HG03378 (cell line): ENCODE measurements around the gene ALPK3.

Experiments
- ATAC-seq: cut with Tn5 transposase; IDR thresholded peaks from one replicate; pipeline ENCODE4 v1.9.1; 2021; ENCODE audit warnings: mild to moderate bottlenecking, moderate library complexity; ENCODE audit not compliant: unreplicated experiment

The ALPK3 gene

GRCh38 chr15:84889991-84890669 lies 73.0 kb downstream of the ALPK3 start:
- ATAC-seq: no peak

GRCh38 chr15:84890670-84891162 lies 73.6 kb downstream of the ALPK3 start:
- ATAC-seq: no peak

DNA sequence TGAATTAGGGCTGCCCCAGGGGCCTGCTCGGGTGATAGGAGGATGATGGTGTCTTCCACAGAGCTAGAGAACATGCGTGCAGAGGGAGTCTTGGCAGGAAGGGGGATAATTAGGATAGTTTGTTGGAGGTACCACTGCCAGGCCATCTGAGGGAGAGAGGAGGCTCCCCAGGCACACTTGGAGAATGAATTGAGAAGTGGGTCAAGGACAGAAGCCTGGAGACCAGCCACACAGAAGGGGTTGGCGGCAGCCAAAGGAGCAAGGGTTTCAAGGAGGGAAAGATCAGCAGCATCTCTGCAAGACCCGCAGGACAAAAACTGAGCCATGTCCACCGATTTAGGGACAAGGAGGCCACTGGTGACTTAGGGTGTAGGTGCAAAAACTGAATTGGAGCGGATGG lies 74.2 kb downstream of the ALPK3 start:
- ATAC-seq: no peak

DNA sequence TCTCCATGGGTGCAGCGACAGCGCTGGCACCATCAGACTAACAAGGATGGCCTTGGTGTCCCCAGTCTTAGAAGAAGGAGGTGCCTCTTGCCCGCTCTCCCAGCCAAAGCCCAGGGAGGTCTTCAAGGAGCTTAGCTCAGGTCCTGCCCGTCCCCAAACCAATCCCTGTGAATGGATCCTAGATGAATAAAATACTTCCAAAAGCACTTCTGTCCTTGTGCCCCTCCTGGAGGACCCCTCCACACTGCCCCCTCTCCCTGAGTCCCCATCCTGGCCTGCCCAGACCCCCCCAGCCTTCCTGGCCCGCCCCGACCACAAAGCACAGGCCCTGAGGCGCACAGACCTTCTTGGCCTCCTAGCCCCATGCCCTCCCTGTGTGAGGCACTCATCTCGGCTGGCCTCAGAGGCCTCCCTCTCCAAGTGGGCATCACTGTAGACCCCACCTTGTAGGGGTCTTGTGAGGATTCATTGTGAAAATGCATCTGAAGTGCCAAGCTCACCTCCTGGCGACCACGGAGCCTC lies 75.7 kb downstream of the ALPK3 start:
- ATAC-seq: no peak

DNA sequence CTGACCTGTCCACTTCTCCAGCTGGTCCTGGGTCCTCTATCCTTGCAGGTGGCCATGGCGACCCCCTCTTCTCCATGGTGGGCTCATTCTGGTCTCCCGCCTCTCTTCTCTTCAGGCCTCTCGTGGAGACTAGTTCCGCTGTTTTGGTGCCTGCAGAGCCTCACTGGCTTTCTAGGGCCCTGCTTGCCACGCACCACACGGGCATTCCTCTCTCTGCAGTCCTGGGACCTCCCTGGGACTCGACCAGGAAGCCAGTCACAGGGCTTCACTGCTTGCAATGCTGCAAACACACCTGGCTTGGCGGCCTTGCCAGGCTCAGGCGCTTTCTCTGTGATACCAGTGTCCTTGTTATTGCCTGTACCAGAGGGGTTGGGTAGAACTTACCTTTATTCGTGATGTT lies 76.5 kb downstream of the ALPK3 start:
- no peak for ATAC-seq

DNA sequence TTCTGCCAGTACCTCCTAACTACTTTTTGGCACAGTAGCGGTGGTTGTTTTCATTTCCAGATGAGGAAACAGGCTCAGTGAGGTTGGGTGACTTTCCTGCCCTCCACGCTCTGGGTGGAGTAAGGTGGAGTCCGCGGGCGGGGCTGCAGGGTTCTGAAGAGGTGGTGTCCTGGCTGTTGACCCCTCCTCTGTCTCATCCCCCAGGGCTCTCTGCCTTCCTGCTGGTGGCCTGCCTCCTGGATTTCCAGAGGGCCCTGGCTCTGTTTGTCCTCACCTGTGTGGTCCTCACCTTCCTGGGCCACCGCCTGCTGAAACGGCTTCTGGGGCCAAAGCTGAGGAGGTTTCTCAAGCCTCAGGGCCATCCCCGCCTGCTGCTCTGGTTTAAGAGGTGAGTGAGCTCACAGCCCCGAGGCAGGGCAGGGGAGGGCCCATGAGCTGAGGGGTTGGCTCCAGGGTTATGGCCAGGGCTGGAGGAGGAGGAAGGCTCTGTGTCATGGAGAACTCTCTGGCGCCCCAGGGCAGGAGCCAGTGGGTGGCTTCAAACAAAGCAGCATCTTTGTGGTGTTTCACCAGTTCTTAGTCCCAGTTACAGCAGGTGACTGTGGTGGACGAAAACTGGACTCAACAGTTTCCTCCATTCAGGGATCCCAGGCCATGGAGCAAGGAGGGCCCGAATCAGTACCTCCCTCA lies 77.7 kb downstream of the ALPK3 start:
- ATAC-seq: no peak

GRCh38 chr15:84898761-84899160 lies 81.6 kb downstream of the ALPK3 start:
- no peak for ATAC-seq

DNA sequence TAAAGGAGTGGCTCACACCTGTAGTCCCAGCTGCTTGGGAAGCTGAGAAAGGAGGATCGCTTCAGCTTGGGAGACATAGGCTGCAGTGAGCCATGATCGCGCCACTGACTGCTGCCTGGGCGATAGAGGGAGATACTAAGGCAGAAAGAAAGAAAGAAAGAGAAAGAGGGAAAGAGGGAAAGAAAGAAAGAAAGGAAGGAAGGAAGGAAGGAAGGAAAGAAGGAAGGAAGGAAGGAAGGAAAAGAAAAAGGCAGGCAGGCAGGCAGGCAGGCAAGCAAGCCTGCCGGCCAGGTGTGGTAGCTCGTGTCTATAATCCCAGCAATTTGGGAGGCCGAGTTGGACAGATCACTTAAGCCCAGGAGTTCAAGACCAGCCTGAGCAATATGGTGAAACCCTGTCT lies 82.6 kb downstream of the ALPK3 start:
- no peak for ATAC-seq

DNA sequence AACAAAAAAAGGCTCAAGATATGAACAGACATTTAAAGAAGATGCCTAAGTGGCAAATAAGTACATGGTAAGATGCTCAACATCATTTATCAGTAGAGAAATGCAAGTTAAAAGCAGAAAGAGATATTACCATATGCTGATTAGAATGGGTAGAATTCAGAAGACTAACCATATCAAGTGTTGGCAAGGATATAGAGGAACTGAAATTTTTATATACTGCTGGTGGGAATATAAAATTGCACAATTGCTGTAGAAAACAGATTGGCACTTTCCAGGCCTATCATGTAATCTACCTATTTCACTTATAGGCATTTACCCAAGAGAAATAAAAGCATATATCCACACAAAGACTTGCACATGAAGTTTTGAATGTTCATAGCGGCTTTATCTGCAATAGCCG lies 84.4 kb downstream of the ALPK3 start:
- no peak for ATAC-seq

GRCh38 chr15:84903751-84904150 lies 86.6 kb downstream of the ALPK3 start:
- no peak for ATAC-seq

DNA sequence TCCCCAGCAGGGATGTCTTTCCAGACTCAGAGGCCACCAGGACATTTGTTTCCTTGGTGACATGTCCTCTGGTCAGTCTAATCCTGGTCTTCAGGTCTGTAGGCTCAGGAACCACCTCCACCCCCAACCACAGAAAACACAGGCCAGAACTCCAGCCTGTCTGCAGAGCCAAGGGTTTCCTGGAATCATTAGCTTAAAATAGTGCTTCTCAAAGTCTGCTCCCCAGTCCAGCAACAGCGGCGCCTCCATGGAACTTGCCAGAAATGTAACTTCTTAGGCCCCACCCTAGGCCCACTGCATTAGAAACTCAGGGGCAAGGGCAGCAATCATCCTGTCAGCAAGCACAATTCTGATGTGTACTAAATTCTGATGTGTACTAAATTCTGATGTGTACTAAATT lies 87.3 kb downstream of the ALPK3 start:
- ATAC-seq: no peak

DNA sequence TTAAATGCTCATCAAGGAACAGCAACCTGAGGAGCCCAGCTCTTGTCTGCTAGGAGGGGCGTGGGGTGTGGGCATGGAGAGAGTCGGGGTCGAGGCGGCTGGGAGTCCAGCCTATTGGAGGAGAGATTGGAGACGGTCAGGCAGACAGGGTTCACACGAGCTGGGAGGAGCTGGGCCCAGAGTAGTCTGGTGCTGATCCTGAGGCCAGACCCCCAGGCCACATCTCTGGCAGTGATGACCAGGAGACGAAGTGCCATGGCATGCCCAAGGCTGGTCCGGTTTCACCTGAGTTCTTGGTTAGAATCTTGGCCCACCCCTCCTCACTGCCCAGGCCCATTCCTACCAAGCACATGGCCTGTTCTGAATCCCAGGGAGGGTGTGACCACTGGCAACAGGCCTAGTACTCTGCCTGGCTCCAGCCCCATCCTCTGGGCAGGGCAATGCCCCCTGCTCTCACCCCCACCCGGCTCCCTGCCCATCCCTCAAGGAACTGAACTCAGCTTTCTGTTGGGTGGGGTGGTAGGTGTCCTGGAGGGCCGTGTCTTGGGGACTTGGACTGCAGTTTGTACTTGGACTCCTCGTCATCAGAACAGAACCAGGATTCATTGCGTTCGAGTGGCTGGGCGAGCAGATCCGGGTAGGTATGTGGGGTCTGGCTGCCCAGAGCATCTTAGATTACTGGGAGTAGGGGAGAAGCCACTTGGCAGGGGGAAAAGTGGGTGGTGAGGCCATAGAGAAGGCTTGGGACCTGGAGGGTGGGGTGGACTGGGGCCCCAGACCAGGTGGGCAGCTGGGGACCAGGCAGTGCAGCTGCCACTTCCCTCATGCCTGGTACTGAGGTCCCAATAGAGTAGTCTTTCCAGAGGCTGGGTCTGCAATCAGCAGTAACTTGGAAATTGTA lies 88.1 kb downstream of the ALPK3 start:
- ATAC-seq: no peak

DNA sequence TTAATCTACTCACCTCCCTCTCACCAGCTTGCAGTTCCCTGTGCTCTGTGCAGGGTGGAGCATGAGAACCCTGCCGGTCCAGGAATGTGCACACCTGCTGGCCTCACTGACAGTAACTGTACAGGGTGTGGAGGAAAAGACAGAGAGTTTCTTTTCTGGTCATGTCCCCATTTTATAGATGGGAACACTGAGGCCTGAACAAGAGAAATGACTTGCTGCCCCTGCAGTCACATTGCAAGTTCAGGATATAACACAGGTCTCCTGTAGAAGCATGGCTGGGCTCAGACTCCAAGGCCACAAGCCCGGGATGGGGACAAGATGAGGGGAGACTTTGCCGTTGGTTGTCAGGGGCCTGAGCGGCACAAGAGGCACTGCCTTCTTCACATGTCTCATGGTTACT lies 90.6 kb downstream of the ALPK3 start:
- no peak for ATAC-seq

DNA sequence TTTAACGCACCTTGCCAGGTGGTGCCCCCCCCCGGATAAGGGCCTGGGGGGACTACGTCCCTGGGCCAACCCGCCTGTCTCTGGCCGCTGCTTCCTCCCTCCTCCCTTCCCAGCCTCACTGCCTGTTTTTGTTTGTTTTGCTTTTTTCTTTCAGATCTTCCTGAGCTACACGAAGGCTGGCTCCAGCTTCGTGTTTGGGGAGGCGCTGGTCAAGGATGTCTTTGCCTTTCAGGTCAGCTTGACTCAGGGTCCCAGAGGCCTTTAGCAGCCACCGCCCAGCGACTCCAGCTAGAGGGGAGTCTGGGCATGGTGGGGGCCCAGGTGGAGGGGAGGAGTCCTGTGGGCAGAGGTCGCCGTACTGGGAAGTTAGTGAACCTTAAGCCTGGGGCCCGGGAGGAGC lies 91.4 kb downstream of the ALPK3 start:
- no peak for ATAC-seq

- ATAC-seq: no peak
Observed at GRCh38 chr15:84909029-84909428, 91.9 kb downstream of the ALPK3 start.

DNA sequence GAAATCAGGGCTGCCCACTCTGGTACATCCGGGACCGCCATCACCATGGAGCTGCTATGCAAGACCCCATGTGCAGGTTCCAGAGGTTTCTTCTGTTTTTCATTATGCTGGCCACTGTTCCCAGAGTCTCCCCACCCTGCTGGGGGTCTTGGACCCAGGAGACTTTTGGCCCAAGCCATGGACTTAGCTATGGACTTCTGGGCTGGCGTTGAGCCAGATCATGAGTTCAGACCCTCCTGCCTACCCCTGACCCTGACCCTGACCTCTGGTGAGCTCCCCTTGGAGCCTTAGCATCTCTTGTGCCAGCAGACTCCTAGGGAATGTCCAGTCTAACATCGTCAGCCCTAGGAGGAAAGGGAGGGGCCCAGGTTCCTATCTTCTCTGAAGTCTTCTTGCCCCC lies 92.6 kb downstream of the ALPK3 start:
- ATAC-seq: no peak

GRCh38 chr15:84910928-84911623 lies 93.9 kb downstream of the ALPK3 start:
- ATAC-seq: no peak

DNA sequence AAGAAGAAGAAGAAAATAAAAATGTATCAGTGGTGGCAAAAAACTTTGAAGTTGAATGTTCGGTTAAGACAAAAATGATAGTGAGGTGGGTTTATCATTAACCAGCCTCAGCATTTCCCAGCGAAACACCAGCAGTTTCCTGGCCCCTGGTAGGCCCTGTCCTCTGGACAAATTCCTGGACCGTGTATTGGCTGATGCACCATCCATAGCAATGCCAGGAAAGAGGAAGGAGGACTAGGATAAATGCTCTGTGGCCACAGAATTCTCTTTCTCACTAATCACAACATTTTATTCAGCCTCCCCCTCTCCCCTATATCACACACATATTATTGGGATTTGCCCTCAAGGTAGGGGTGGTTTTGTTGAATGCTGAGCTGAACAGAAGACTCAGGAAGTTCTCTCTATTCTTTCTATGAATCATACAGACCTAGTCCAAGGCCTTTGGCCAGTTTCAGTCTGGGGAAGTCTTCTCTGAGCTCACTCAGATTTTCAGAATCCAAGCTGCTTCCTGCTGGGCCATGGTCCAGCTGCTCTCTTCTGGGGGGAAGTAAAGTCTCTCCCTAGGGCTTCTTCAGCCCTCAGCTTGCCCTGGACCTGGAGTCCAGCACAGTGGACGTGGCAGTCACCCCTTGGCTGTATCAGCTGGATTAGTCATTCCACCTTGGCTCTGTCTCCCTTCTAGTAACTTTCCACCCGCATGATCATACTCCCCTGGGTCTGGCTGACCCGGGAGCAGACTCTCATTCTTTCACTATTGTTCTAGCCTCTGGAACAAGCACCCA lies 94.9 kb downstream of the ALPK3 start:
- ATAC-seq: no peak

DNA sequence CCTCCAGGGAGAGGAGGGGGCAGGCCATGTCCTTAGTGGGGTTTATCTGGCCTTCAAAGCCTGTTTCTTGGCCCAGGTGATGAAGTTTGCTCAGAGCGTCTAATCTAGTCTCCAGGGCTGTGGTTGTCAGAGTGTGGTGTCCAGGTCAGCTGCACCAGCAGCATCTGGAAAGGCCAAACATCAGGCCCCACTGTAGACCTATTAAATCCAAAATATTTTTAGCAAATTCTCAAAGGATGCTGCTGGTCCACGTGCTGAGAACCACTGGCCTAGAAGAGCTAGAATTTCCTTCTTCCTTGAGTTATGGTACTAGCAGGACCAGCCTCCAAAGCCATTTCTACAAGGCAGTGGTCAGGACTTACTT lies 96.2 kb downstream of the ALPK3 start:
- ATAC-seq: no peak

GRCh38 chr15:84914351-84914750 lies 97.2 kb downstream of the ALPK3 start:
- no peak for ATAC-seq
